Fibroblast of the aortic adventitia (primary cell): ENCODE measurements around the gene ADGRG1. TPM values are rescaled to one million over a fixed set of nuclear protein-coding genes. Genes with fewer than 3 reads are reported as not detected.

Experiments
- DNase-seq: peaks from one replicate; pipeline ENCODE4 v3.0.0-alpha.2; 2010; ENCODE audit warnings: low read depth
- H3K4me3 ChIP-seq: 2 replicates; pipeline ENCODE4 v1.5.1; 2011; ENCODE audit warnings: low read depth, mild to moderate bottlenecking, control low read depth, low read length, moderate library complexity
- CTCF ChIP-seq: IDR thresholded peaks from 2 replicates; pipeline ENCODE4 v1.5.1; 2011; ENCODE audit warnings: mild to moderate bottlenecking, low read length, control low read depth, inconsistent platforms; ENCODE audit not compliant: insufficient read depth
- total RNA-seq: library from RNA; depleted of rRNA; stranded (reverse); fragments of >200 nt; gene quantifications from 2 replicates; pipeline ENCODE4 v1.2.3, GENCODE V29; 2012; ENCODE audit warnings: low replicate concordance

The ADGRG1 gene
- total RNA-seq, 1 donor: 9.8 TPM

- DNase-seq: no peak
- no peak for TF ChIP-seq CTCF
- no peak overlapping the region for H3K4me3 ChIP-seq
These were observed 12.2 kb upstream of the ADGRG1 start for GRCh38 chr16:57616241-57616640.

GRCh38 chr16:57616876-57617275 lies 11.6 kb upstream of the ADGRG1 start:
- no peak overlapping the region for H3K4me3 ChIP-seq
- DNase-seq: no peak
- no peak for TF ChIP-seq CTCF

GRCh38 chr16:57617604-57618111 lies 10.8 kb upstream of the ADGRG1 start:
- no peak for TF ChIP-seq CTCF
- H3K4me3 ChIP-seq: no peak overlapping the region
- no peak for DNase-seq

- no peak overlapping the region for H3K4me3 ChIP-seq
- DNase-seq: no peak
- TF ChIP-seq CTCF: no peak
These were observed 9.9 kb upstream of the ADGRG1 start for GRCh38 chr16:57618296-57619132.

- DNase-seq: no peak
- H3K4me3 ChIP-seq: no peak overlapping the region
- TF ChIP-seq CTCF: no peak
These were observed 9.3 kb upstream of the ADGRG1 start for GRCh38 chr16:57619133-57619605.

- H3K4me3 ChIP-seq: no peak overlapping the region
- no peak for DNase-seq
- TF ChIP-seq CTCF: no peak
These were observed 8.7 kb upstream of the ADGRG1 start for GRCh38 chr16:57619606-57620334.
